ENCODE data around the gene TCOF1.

DNA sequence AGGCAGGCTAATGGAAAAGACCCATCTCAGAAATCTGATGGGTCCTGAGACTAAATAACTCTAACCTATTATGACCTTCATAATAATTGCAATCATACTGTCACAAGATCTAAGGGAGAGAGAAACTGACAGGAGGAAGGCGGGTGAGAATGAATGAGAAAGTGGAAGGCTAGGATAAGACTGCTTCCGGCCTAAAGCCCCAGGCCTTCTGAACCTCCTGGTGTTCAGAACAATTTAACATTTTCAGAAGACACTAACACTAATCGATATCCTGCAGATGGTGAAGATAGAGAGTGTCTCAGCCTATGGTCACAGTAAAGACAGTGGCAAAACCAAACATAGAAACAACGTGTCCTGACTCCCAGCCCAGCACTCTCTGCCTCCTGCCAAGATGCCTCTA, 90.8 kb downstream of the TCOF1 start:
- TF ChIP-seq EZH2 (IDR thresholded peaks at IDR 0.05; ENCODE audit: borderline replicate concordance, low read depth, low read length, severe bottlenecking), result no peak
- TF ChIP-seq, protein P1, sequence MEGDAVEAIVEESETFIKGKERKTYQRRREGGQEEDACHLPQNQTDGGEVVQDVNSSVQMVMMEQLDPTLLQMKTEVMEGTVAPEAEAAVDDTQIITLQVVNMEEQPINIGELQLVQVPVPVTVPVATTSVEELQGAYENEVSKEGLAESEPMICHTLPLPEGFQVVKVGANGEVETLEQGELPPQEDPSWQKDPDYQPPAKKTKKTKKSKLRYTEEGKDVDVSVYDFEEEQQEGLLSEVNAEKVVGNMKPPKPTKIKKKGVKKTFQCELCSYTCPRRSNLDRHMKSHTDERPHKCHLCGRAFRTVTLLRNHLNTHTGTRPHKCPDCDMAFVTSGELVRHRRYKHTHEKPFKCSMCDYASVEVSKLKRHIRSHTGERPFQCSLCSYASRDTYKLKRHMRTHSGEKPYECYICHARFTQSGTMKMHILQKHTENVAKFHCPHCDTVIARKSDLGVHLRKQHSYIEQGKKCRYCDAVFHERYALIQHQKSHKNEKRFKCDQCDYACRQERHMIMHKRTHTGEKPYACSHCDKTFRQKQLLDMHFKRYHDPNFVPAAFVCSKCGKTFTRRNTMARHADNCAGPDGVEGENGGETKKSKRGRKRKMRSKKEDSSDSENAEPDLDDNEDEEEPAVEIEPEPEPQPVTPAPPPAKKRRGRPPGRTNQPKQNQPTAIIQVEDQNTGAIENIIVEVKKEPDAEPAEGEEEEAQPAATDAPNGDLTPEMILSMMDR (IDR thresholded peaks at IDR 0.05; ENCODE audit: borderline replicate concordance, extremely low read depth, low read length, poor library complexity, severe bottlenecking), result no peak

All from DND-41 (cell line).